Loucy (cell line): ENCODE data around the gene SAE1.

ENCODE experiments used
- CTCF ChIP-seq: fragments of 200-600 bp; sonication (generic); conservative IDR thresholded peaks from 2 replicates; pipeline ENCODE4 v1.5.1; 2014; ENCODE audit warnings: mild to moderate bottlenecking, antibody characterized with exemption, low read length
- EZH2phosphoT487 ChIP-seq: fragments of 200-600 bp; IDR thresholded peaks from 2 replicates; pipeline ENCODE4 v1.6.1; 2018; ENCODE audit warnings: antibody characterized with exemption, mild to moderate bottlenecking, moderate library complexity, borderline replicate concordance

GRCh38 chr19:47097396-47098201 lies 33.0 kb upstream of the SAE1 start:
- no peak for TF ChIP-seq EZH2phosphoT487
- no peak for TF ChIP-seq CTCF
